IPS-18c (cell line): ENCODE measurements around the gene CDH10.

Source experiments
- H3K4me3 ChIP-seq: 2 replicates; pipeline ENCODE4 v1.7.0; 2013; ENCODE audit warnings: low read depth, mild to moderate bottlenecking, low read length, moderate library complexity; ENCODE audit not compliant: insufficient read depth
- H3K9me3 ChIP-seq: one replicate; pipeline ENCODE4 v1.6.1; 2013; ENCODE audit warnings: mild to moderate bottlenecking, low read length, moderate library complexity; ENCODE audit not compliant: control insufficient read depth, insufficient read depth

CDH10 gene

GRCh38 chr5:24621792-24622191 is 23.0 kb downstream of the CDH10 start:
- Histone ChIP-seq H3K9me3 (no peaks in the 10 kb centered on the region), H3K4me3 (no peak overlapping the region)

DNA sequence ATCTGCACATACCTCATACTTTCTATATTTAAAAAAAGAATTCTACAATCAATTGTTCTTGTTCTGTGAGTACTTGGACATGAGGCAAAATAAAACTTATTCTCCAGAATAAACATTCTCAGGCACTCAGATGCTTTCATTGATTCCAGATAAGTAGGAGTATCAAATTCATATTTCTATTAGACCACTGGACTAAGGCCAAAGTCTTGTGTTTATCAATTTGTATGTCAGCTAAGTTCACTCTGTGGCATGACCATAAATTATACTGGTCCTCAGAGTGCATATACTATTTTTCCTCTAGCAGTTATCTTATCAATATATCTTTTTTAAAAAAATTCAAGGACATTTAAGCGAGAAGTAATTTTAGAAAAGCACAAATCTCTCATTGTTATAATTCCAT is 28.2 kb downstream of the CDH10 start:
- H3K9me3 ChIP-seq: no peaks in the 10 kb centered on the region
- no peak overlapping the region for H3K4me3 ChIP-seq

DNA sequence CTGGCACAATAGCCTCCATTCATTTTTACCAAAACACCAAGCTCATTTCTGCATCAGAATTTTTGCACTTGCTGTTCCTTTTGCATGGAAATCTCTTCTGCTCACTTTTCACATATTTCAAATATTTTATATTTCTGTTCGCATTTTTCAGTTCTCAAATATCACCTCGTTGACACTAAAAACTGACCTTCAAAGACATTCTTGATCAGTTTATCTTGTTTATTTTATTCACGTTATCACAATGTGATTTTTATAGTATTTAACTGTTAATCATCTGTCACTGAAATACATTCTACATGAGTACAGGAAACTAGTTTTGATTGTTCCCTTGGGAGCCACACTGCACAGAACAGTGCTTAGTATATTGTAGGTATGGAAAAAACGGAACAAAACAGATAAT is 29.6 kb downstream of the CDH10 start:
- H3K9me3 ChIP-seq: no peaks in the 10 kb centered on the region
- no peak overlapping the region for H3K4me3 ChIP-seq

DNA sequence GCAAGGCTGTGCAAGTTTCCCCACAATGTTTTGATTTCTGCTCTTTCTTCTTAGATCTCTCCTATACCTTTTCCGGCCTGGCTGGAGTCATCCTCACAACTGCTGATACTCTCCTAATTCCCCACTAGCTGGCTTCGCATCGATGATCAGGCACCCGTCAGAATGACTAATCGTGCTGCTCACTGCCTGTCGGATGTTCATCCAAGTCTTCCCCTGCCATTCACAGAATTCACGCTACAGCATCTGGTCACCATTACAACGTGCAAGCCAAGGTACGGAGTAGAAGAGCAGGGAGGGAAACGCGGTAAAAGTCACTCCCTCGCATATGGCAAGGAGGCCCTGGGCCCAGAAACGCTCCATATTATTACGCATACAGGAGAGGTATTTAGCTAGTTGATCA is 35.1 kb downstream of the CDH10 start:
- no peak overlapping the region for H3K4me3 ChIP-seq
- H3K9me3 ChIP-seq: no peaks in the 10 kb centered on the region

GRCh38 chr5:24606971-24607370 is 37.8 kb downstream of the CDH10 start:
- H3K9me3 ChIP-seq: no peaks in the 10 kb centered on the region

DNA sequence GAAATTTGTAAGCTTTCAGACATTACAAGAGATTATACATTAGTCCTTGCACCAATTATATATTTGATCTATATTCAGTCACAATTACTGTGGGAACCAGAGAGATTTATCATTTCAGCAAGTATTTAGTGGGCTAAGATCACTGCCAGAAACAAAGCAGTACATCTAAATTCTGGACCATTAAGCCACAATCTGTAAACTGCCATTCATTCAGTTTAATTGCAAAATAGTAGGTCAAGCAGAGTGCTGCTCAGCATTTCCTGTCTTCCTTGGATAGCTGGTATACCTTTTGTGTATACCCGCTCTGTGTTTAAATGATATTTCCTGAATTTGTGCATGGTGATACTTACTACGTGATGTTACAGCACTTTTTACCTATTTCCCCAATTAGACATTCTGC is 42.6 kb downstream of the CDH10 start:
- Histone ChIP-seq H3K9me3 (no peaks in the 10 kb centered on the region), H3K4me3 (no peak overlapping the region)

More at GRCh38 chr5:24606971-24607370, 37.8 kb downstream of the CDH10 start:
- H3K4me3 ChIP-seq: no peak overlapping the region

GRCh38 chr5:24598956-24599355 is 45.8 kb downstream of the CDH10 start:
- Histone ChIP-seq H3K9me3 (no peaks in the 10 kb centered on the region), H3K4me3 (no peak overlapping the region)

DNA sequence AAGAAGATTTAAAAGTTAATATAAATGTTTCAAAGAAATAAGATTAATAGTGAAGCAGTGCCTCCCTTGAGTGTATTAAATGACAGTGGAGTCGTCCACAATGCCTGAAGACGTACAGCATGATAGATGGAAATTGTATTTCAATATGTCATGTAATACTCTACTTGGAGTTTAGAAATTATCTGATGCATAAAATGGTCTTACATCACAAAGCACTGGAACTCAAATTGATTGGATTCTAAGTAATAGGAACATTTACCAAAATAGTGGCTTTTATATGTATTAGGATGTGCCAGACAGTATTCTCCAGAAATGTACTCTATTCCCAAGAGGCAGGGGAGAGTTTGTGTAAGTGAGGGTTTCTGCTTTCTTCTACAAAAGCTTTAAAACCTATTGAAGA is 49.4 kb downstream of the CDH10 start:
- Histone ChIP-seq H3K9me3 (no peaks in the 10 kb centered on the region), H3K4me3 (no peak overlapping the region)

DNA sequence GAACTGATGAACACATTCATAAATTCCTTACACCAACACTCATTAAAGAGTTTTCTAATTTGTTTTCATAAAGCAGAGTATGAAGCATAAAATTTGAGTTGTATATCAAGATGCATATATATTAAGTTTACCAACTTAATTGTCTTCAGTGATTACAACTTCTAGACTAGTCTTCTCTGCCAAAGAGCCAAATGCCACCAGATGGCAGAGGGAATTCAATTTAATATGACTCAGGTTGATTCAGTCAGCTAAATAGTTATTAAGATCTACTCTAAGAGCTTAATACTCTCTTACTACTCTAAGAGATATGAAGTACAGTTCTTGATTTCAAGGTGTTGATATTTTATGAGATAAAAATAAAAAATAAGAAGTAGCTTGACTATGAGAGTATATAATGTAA is 53.4 kb downstream of the CDH10 start:
- no peak overlapping the region for H3K4me3 ChIP-seq

GRCh38 chr5:24589566-24589965 is 55.2 kb downstream of the CDH10 start:
- no peaks in the 10 kb centered on the region for H3K9me3 ChIP-seq
- no peak overlapping the region for H3K4me3 ChIP-seq

More for the DNA sequence above, 53.4 kb downstream of the CDH10 start:
- no peaks in the 10 kb centered on the region for H3K9me3 ChIP-seq

DNA sequence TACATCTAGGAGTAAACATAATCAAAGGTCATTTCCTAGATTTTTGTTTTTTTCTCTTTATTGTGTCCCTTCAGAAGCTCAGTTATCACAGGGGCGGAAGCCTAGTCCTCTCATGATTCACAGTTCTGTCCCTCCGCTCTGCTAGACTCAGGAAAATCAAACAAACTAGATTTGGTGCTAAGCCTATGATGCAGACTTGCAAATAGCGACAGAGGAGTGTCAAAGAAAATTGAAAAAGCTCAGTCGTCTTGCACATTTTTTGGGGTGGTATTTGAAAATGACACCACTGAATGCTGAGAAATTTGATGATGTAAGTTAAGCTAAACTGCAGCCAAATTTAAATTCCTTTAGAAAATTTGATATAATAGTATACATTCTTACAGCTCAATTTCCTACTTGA is 59.0 kb downstream of the CDH10 start:
- H3K9me3 ChIP-seq: no peaks in the 10 kb centered on the region
- no peak overlapping the region for H3K4me3 ChIP-seq

- Histone ChIP-seq H3K9me3 (peaks cover 2% of the 10 kb centered on the region), H3K4me3 (no peak overlapping the region)
These were observed 73.5 kb downstream of the CDH10 start for GRCh38 chr5:24571302-24571701.

DNA sequence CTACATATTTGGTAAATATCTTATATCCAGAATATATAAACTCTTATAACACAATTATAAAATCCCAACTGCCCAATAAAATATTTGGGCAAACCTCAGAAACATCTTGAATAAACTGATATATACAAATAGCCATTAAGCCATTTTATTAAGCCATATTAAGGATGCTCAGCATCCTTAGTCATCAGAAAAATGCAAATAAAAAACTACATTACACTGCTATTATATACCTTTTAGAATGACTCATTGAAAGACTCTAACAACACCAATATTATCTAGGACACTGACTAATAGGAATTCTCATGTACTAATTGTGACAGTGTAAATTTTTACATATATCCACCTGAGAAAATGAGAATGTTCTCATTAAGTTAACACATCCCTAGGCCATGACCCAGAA is 77.8 kb downstream of the CDH10 start:
- Histone ChIP-seq H3K9me3 (no peaks in the 10 kb centered on the region), H3K4me3 (no peak overlapping the region)

DNA sequence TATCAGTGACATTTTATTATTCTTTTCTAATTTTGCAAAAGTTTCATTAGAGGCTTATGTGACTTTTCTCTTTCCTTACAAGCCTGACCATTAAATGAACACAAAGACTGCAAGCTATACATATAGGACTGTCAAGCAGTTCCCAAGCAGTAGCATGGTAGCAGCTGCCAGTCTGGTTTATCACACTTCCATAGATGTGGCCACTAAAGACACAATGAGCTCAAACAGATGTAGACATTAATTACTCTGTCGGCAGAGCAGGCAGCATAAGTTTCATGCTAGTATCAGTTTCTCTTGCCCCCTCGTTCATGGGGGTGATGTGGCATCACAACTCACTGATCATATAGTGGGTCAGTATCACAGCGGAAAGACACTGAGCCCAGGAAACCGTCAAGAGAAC is 89.5 kb downstream of the CDH10 start:
- H3K9me3 ChIP-seq: no peaks in the 10 kb centered on the region

DNA sequence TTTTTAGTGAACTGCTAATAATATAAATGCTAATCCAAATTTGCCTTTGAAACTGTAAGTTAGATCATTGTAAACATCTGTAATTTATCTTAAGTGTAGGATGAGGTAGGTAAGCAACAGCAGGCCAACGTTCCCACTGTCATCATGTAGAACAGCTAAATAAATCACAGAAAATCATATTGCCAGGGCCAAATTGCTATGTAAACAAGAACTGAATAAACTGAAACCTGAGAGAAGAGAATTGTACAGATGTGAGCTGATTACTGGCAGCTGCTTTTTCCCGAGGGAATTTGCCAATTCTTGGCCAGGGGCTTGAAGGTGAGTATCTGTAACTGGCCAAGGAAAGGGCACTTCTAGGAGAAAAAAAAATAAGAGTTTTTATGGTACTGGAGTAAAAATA is 97.6 kb downstream of the CDH10 start:
- H3K9me3 ChIP-seq: no peaks in the 10 kb centered on the region
- H3K4me3 ChIP-seq: no peak overlapping the region

More for the DNA sequence above, 89.5 kb downstream of the CDH10 start:
- H3K4me3 ChIP-seq: no peak overlapping the region

GRCh38 chr5:24539613-24540012 is 105.2 kb downstream of the CDH10 start:
- Histone ChIP-seq H3K9me3 (no peaks in the 10 kb centered on the region), H3K4me3 (no peak overlapping the region)

GRCh38 chr5:24538346-24538745 is 106.4 kb downstream of the CDH10 start:
- Histone ChIP-seq H3K9me3 (no peaks in the 10 kb centered on the region), H3K4me3 (no peak overlapping the region)

DNA sequence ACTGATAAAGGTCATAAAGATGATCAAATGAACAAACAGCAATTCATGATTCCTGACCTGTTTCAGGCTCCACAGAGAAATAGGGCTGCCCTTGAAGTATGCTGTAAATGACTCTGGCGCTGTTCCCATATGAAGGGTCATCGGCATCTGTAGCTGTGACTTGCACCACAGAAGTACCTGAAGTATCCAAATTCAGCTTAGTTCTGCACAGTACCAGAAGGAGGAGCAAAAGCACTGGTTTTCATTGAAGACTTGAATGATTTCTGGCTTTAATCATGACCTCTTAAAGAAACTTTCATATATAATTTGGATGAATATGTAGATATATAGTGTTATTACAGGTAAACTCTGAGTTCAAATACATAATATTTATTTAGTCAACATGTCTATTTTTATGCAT is 109.1 kb downstream of the CDH10 start:
- Histone ChIP-seq H3K9me3 (no peaks in the 10 kb centered on the region), H3K4me3 (no peak overlapping the region)

DNA sequence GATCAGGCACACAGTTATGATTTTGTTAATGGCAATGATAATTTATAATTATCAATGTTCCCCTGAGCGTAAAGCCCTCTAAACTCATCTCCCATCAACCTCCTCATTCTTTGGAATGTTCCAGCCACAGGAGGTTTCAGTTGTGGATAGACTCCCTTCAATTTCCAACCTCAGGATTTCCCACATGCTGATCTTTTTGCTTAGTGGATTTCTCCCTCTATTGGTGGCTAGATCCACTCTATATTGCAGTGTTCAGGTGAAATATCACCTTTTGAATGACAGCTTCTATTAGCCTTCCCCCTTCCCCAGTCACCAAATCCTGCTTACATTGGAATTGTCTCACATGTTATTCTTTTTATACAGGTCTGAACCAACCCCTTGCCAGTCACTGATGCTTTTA is 113.9 kb downstream of the CDH10 start:
- Histone ChIP-seq H3K4me3 (no peak overlapping the region), H3K9me3 (no peaks in the 10 kb centered on the region)

DNA sequence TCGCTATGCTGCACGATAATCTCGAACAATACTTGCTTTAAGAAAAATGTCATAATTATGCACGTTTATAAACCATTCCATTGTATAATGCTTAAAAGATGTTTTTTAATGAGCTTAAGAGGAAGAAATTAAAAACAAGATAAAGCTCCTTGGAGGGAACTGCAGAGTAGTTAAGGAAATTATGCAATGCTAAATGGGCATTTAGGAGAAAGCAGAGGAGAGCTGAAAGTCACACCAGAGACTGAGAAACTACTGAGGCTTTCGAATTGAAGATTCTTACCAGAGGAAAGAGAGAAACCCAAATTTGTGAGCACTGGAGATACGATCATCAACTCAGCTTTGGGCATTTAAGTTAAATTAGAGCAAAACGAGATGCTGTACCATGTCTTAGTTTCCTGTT is 119.4 kb downstream of the CDH10 start:
- H3K9me3 ChIP-seq: no peaks in the 10 kb centered on the region
- H3K4me3 ChIP-seq: no peak overlapping the region
